Urothelium cell line (cell line): ENCODE measurements around the gene PIP5K1B.

ENCODE experiments used
- DNase-seq: peaks from one replicate; pipeline ENCODE4 v3.0.0; 2011; ENCODE audit warnings: low spot score, mixed read lengths
- FAIRE-seq: peaks from 2 replicates; lab custom pipeline; 2011; peaks lifted over from hg19 to GRCh38; lab: Jason Lieb, UNC

The PIP5K1B gene

GRCh38 chr9:68895741-68896478, 190.9 kb downstream of the PIP5K1B start:
- no peak for FAIRE-seq
- DNase-seq, result no peak

GRCh38 chr9:68896486-68896885, 191.4 kb downstream of the PIP5K1B start:
- FAIRE-seq, result no peak

GRCh38 chr9:68897577-68898145, 192.6 kb downstream of the PIP5K1B start:
- DNase-seq, result no peak
- no peak for FAIRE-seq

More at GRCh38 chr9:68896486-68896885, 191.4 kb downstream of the PIP5K1B start:
- DNase-seq, result no peak

GRCh38 chr9:68898781-68899439, 193.9 kb downstream of the PIP5K1B start:
- FAIRE-seq (no peak), DNase-seq (no peak)

GRCh38 chr9:68904454-68904853, 199.4 kb downstream of the PIP5K1B start:
- FAIRE-seq, result no peak
- no peak for DNase-seq

GRCh38 chr9:68905129-68905528, 200.1 kb downstream of the PIP5K1B start:
- DNase-seq (no peak), FAIRE-seq (no peak)

GRCh38 chr9:68907910-68908309, 202.9 kb downstream of the PIP5K1B start:
- DNase-seq (no peak), FAIRE-seq (no peak)

- no peak for FAIRE-seq
Measured at GRCh38 chr9:68912561-68912960, 207.5 kb downstream of the PIP5K1B start.

GRCh38 chr9:68913054-68913453, 208.0 kb downstream of the PIP5K1B start:
- FAIRE-seq, result no peak
- DNase-seq, result no peak

More at GRCh38 chr9:68912561-68912960, 207.5 kb downstream of the PIP5K1B start:
- DNase-seq, result no peak

- DNase-seq, result no peak
Measured at GRCh38 chr9:68914751-68915150, 209.7 kb downstream of the PIP5K1B start.

GRCh38 chr9:68919661-68920060, 214.6 kb downstream of the PIP5K1B start:
- FAIRE-seq, result no peak
- DNase-seq, result no peak

More at GRCh38 chr9:68914751-68915150, 209.7 kb downstream of the PIP5K1B start:
- FAIRE-seq, result no peak

- DNase-seq (no peak), FAIRE-seq (no peak)
Measured at GRCh38 chr9:68920921-68921320, 215.9 kb downstream of the PIP5K1B start.

GRCh38 chr9:68923480-68923879, 218.4 kb downstream of the PIP5K1B start:
- DNase-seq (no peak), FAIRE-seq (no peak)

- no peak for DNase-seq
- no peak for FAIRE-seq
Measured at GRCh38 chr9:68925175-68925574, 220.1 kb downstream of the PIP5K1B start.

GRCh38 chr9:68927165-68927564, 222.1 kb downstream of the PIP5K1B start:
- FAIRE-seq (no peak), DNase-seq (no peak)

- FAIRE-seq (no peak), DNase-seq (peak; percentile 38)
Measured at GRCh38 chr9:68931821-68932220, 226.8 kb downstream of the PIP5K1B start.

GRCh38 chr9:68932458-68932857, 227.4 kb downstream of the PIP5K1B start:
- FAIRE-seq, result no peak
- DNase-seq, result no peak

- DNase-seq (no peak), FAIRE-seq (no peak)
Measured at GRCh38 chr9:68933434-68934328, 228.6 kb downstream of the PIP5K1B start.

- DNase-seq (no peak), FAIRE-seq (no peak)
Measured at GRCh38 chr9:68934329-68934644, 229.2 kb downstream of the PIP5K1B start.

- no peak for FAIRE-seq
- no peak for DNase-seq
Measured at GRCh38 chr9:68940573-68940972, 235.5 kb downstream of the PIP5K1B start.
